H1 (cell line): Measurements from ENCODE around the gene TMBIM1.

Experiments used
- CTCF ChIP-seq, 3 experiments: IDR thresholded peaks; 1 replicate in 2 of 3; 2 replicates in 1 of 3; pipeline versions ENCODE4 v1.5.1 to v1.6.1; 2011; ENCODE audit warnings: low read length in 3 of 3, mild to moderate bottlenecking in 3 of 3, inconsistent platforms in 2 of 3, low read depth in 1 of 3, moderate library complexity in 1 of 3; ENCODE audit not compliant: insufficient read depth in 1 of 3; ENCODE audit errors: control extremely low read depth in 1 of 3
- EP300 ChIP-seq, 2 experiments: IDR thresholded peaks; 1 replicate in 1 of 2; 2 replicates in 1 of 2; pipeline ENCODE4 v1.6.1; 2011 to 2012; ENCODE audit warnings: low read depth in 2 of 2, low read length in 2 of 2, mild to moderate bottlenecking in 2 of 2, borderline replicate concordance in 1 of 2, inconsistent platforms in 1 of 2, moderate library complexity in 1 of 2
- EZH2 ChIP-seq: fragments of 200-600 bp; sonication (generic); IDR thresholded peaks from 2 replicates; pipeline ENCODE4 v1.7.1; 2012; ENCODE audit warnings: low read depth, mild to moderate bottlenecking, moderate library complexity, low read length, inconsistent platforms; ENCODE audit not compliant: severe bottlenecking

- TF ChIP-seq EP300 (IDR thresholded peaks at IDR 0.05; ENCODE audit: borderline replicate concordance in 1 of 2, low read depth in 2 of 2, low read length in 2 of 2) = no peak
- no peak for TF ChIP-seq CTCF (IDR thresholded peaks at IDR 0.05; ENCODE audit: control extremely low read depth in 1 of 3, insufficient read depth in 1 of 3, low read depth in 1 of 3, low read length in 3 of 3)
- TF ChIP-seq EZH2 = no peak
These were observed 63.1 kb downstream of the TMBIM1 start for GRCh38 chr2:218229239-218229638.
